Psoas muscle (tissue), 8 donors: ENCODE measurements around the gene CKAP2. TPM values are rescaled to one million over a fixed set of nuclear protein-coding genes. Genes with fewer than 3 reads are reported as not detected.
"Not testable (repeated sequence)": the region's sequence is repeated elsewhere in the genome, so short reads cannot be mapped to it uniquely, and the experiment has no call there.

Experiments
- ATAC-seq, 4 donors: fragments of 200-7000 bp; cut with Tn5 transposase; one replicate each; pipeline ENCODE4 v1.9.1; 2020; ENCODE audit warnings: moderate library complexity in 3 of 4, mild to moderate bottlenecking in 2 of 4
- DNase-seq, 2 donors: peaks; one replicate each; pipeline ENCODE4 v3.0.0-alpha.2; 2020
- H3K27ac ChIP-seq: fragments of 200-600 bp; one replicate; pipeline ENCODE4 v1.8.0; 2022
- H3K27me3 ChIP-seq, 3 donors: fragments of 200-600 bp in 1 of 3; one replicate each; pipeline versions ENCODE4 v1.6.1 to v1.8.0; 2013 to 2022; ENCODE audit warnings: low read length in 2 of 3, mild to moderate bottlenecking in 2 of 3, moderate library complexity in 1 of 3; ENCODE audit not compliant: insufficient read depth in 3 of 3
- H3K36me3 ChIP-seq, 2 donors: fragments of 200-600 bp in 1 of 2; one replicate each; pipeline versions ENCODE4 v1.6.1 to v1.8.0; 2013 to 2022; ENCODE audit warnings: low read depth in 1 of 2, mild to moderate bottlenecking in 1 of 2, moderate library complexity in 1 of 2; ENCODE audit not compliant: insufficient read depth in 1 of 2
- H3K4me1 ChIP-seq: fragments of 200-600 bp; one replicate; pipeline ENCODE4 v1.8.0; 2022
- H3K4me3 ChIP-seq: fragments of 200-600 bp; one replicate; pipeline ENCODE4 v1.8.0; 2022; ENCODE audit warnings: mild to moderate bottlenecking
- H3K9me3 ChIP-seq: fragments of 200-600 bp; one replicate; pipeline ENCODE4 v1.8.0; 2022
- WGBS, 3 donors: extraction: QIAGEN DNeasy Blood & Tissue Kit; methylation state at CpG; one replicate each; pipeline versions ENCODE4 v1.1.6 to v1.1.7; 2013; 5-methylcytosine and 5-hydroxymethylcytosine counted together
- intact Hi-C, 2 donors: fragments of 100-400 bp; cut with DNase I; formaldehyde crosslinking; loops; one replicate each; pipeline versions ENCODE4 v1.11.0 to v1.14.2; 2022
- polyA plus RNA-seq, 3 donors: library from polyadenylated mRNA; stranded (reverse); fragments of 200-250 nt; gene quantifications; one replicate each; pipeline ENCODE4 v1.2.3, GENCODE V29; 2013
- total RNA-seq, 4 donors: library from RNA; stranded (reverse); fragmentation: NEBNext Ultra II Directional in 2 of 4; extraction: Animal tissue kit (Norgen Biotek cat#: 25700) in 2 of 4; gene quantifications; one replicate each; pipeline versions ENCODE4 v1.2.1 to v1.2.4, GENCODE V29; 2021 to 2023
- TF ChIP-seq, protein P1 (sequence below): fragments of 200-600 bp; IDR thresholded peaks from one replicate; pipeline ENCODE4 v1.8.0; 2022; ENCODE audit warnings: antibody characterized with exemption
- donor health status: healthy with polysubstance abuse.
- donor health status: DM: no; HTN: no; CAD: no; lungs with moderate emphysema.
- donor health status: Bipolar disorder and iron deficiency.
- donor health status: healthy.
- donor health status: DM: yes; HTN: yes; CAD: no.
- donor health status: DM: no; HTN: no; CAD: no.
- donor health status: DM: no; HTN: no; CAD: no.
- donor health status: DM: yes; HTN: yes; CAD: no.

The CKAP2 gene
- total and polyA plus RNA-seq, 7 donors = 1.1 to 8.0 (median 3.2) TPM

DNA sequence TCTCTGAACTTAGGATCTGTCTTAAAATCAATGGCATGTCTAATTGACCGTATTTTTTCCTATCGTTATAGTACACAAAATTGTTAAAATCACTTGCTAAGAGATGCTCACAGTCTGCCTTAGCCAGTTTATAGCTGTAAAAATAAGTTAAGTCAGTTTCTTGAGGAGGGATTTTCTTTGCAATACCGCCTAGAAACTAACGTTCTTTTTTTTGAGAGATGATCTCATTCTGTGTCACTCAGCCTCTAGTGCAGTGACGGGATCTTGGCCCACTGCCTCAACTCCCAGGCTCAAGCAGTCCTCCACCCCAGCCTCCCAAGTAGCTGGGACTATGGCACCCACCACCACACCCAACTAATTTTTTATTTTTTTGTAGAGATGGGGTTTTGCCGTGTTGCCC, 4.4 kb downstream of the CKAP2 start:
- no peaks in the 10 kb centered on the region for H3K27me3 ChIP-seq
- peaks cover 3% of the 10 kb centered on the region for H3K4me1 ChIP-seq
- no peaks in the 10 kb centered on the region for H3K9me3 ChIP-seq
- intact Hi-C loops = loop anchor here (10.0 kb wide), 3 partner anchors 195 to 455 kb away; partner anchors contain the start of gene SUGT1 (in 1 of the 2)
- ATAC-seq (no peak), DNase-seq (no peak)
- H3K27ac ChIP-seq = no peak overlapping the region
- H3K36me3 ChIP-seq = peaks cover 3 to 43% of the 10 kb centered on the region in 2 donors
- no peak overlapping the region for H3K4me3 ChIP-seq
- 72 to 81% (median 80%) methylated on average over 6 of the region's 6 CpGs for WGBS, 3 donors
- TF ChIP-seq, protein P1, sequence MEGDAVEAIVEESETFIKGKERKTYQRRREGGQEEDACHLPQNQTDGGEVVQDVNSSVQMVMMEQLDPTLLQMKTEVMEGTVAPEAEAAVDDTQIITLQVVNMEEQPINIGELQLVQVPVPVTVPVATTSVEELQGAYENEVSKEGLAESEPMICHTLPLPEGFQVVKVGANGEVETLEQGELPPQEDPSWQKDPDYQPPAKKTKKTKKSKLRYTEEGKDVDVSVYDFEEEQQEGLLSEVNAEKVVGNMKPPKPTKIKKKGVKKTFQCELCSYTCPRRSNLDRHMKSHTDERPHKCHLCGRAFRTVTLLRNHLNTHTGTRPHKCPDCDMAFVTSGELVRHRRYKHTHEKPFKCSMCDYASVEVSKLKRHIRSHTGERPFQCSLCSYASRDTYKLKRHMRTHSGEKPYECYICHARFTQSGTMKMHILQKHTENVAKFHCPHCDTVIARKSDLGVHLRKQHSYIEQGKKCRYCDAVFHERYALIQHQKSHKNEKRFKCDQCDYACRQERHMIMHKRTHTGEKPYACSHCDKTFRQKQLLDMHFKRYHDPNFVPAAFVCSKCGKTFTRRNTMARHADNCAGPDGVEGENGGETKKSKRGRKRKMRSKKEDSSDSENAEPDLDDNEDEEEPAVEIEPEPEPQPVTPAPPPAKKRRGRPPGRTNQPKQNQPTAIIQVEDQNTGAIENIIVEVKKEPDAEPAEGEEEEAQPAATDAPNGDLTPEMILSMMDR = no peak

GRCh38 chr13:52461265-52461664, 6.0 kb downstream of the CKAP2 start:
- intact Hi-C loops = no loop called here
- peaks cover under 1% of the 10 kb centered on the region for H3K4me1 ChIP-seq
- 78 to 92% (median 79%) methylated on average over 3 of the region's 3 CpGs for WGBS, 3 donors
- H3K36me3 ChIP-seq = peaks cover 3 to 59% of the 10 kb centered on the region in 2 donors
- H3K27me3 ChIP-seq = no peaks in the 10 kb centered on the region
- DNase-seq (no peak), ATAC-seq (no peak)
- no peak overlapping the region for H3K27ac ChIP-seq
- TF ChIP-seq, protein P1 = no peak
- H3K4me3 ChIP-seq = no peak overlapping the region
- no peaks in the 10 kb centered on the region for H3K9me3 ChIP-seq

DNA sequence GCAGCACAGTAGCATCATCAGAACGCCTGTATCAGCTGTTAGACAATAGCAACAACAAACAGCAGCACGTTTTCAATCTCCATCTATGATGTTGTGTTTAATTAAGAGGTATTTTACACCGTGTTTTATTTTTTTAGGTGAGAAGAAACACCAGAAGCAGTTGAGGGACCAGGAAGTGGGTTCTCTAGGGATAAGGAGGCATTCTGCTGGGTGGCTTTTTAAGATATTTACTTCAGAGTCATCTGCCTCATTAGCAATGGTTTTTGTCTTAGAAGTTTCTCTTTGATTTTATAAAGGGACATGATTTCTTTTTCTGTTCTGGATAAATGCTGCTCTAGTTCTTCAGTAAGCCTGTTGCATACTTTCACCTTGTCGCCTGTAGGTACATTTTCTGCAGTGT, 8.2 kb downstream of the CKAP2 start:
- Histone ChIP-seq H3K4me3 (no peak overlapping the region), H3K9me3 (no peaks in the 10 kb centered on the region), H3K4me1 (no peaks in the 10 kb centered on the region), H3K27me3 (no peaks in the 10 kb centered on the region), H3K27ac (no peak overlapping the region), H3K36me3 (peaks cover 3 to 54% of the 10 kb centered on the region in 2 donors)
- intact Hi-C loops = no loop called here
- TF ChIP-seq, protein P1 = no peak
- WGBS, 3 donors = 83 to 91% (median 85%) methylated on average over 4 of the region's 4 CpGs
- DNase-seq (no peak), ATAC-seq (no peak)

GRCh38 chr13:52468487-52468886, 13.2 kb downstream of the CKAP2 start:
- H3K9me3 ChIP-seq, H3K4me3 ChIP-seq, H3K27ac ChIP-seq, DNase-seq, intact Hi-C loops, ATAC-seq, H3K4me1 ChIP-seq, H3K27me3 ChIP-seq: not testable (repeated sequence)
- 95 to 100% (median 96%) methylated on average over 2 of the region's 2 CpGs for WGBS, 3 donors
- peaks cover 0 to 32% of the 10 kb centered on the region in 2 donors for H3K36me3 ChIP-seq

DNA sequence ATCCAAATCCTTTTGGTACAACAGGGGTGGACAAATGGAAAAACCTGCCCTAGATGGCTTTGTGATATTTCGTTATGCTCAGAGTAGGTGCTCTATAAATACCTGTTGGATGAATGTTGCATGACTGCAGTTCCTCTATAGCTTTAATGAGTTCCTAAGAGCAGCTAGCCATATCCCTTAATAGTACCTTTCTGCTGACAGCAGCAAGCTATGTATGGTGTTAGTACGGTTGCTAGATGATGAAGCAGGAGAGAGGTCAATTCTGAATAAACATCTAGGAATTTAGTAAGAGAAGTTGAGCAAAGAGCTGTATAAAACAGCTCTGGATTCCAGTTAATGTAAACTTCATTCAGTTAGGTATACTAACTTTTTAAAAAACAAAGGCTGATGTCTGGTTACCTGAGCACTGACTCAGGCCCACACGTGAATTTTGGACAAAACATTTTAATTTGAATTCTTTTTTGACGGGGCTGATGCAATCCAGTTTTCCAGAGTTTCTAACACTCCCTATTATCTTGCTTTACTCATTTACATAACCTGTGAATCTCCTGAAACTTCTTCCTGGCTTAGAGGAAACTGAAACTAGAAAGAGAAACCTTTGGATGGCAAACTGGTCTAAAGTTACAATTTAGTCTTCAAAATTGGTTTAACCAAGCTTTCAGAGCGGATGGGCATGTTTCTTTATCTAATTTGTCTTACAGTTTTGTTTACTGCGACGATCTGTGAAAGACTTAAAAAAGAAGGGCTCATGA, 25.6 kb downstream of the CKAP2 start:
- WGBS, 3 donors = 85 to 90% (median 87%) methylated on average over 6 of the region's 7 CpGs
- intact Hi-C loops, H3K4me3 ChIP-seq, H3K4me1 ChIP-seq, H3K9me3 ChIP-seq, H3K27ac ChIP-seq, ATAC-seq, H3K27me3 ChIP-seq, H3K36me3 ChIP-seq, DNase-seq: not testable (repeated sequence)

DNA sequence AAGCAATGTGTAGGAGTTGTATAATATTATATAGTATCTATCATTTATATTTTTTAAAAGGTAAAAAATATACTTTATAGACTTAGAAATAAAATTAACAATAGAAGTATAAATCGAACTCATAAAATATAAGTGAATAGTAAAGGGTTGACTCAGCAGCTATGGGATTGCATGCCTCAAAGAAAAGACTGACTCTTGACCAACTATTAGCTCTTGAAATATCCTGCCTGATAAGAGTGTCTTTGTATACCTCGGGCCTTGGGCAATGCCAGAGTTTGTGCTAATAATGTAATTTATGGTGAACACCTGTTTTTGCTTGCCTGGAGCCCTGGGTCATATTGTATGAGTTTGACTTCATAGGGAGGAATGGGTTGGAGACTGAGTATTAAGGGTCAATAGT, 31.8 kb downstream of the CKAP2 start:
- ATAC-seq, intact Hi-C loops, H3K27me3 ChIP-seq: not testable (repeated sequence)

DNA sequence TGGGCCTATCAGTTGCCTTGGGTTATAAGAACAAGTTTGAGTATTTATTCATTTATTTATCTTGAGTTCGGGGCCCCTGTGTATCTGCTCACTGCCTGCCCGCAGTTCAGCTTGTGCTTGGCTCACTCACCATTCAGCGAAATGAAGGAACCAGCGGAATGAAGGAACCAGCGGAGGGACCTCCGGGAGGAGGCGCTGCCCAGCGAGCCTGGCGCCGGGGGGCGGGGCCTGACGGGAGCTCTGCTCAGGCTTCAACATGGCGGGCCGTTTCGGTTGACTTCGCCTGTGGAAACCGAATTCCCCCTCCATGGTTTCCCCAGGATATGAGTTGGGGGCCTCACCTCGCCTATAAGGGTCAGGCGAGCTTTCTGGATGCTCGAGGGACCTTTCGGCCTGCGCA, 33.5 kb downstream of the CKAP2 start:
- not testable (repeated sequence) for H3K27ac ChIP-seq, H3K27me3 ChIP-seq

More for the DNA sequence above, 31.8 kb downstream of the CKAP2 start:
- not testable (repeated sequence) for H3K4me1 ChIP-seq, H3K9me3 ChIP-seq, H3K27ac ChIP-seq, DNase-seq, H3K4me3 ChIP-seq, H3K36me3 ChIP-seq
- WGBS, 3 donors = 32 to 74% (median 40%) methylated on average over 1 to 2 of the region's 2 CpGs

GRCh38 chr13:52491015-52491414, 35.7 kb downstream of the CKAP2 start:
- intact Hi-C loops, ATAC-seq, H3K36me3 ChIP-seq, H3K27me3 ChIP-seq, DNase-seq, H3K4me1 ChIP-seq, H3K9me3 ChIP-seq, H3K27ac ChIP-seq, H3K4me3 ChIP-seq: not testable (repeated sequence)
- 86 to 94% (median 91%) methylated on average over 2 of the region's 5 CpGs for WGBS, 3 donors

More for the DNA sequence above, 33.5 kb downstream of the CKAP2 start:
- ATAC-seq, H3K36me3 ChIP-seq, DNase-seq, H3K9me3 ChIP-seq, H3K4me1 ChIP-seq, H3K4me3 ChIP-seq, intact Hi-C loops: not testable (repeated sequence)
- no CpG with 5 or more reads among the region's 22 CpGs for WGBS, 3 donors

- H3K4me1 ChIP-seq, H3K36me3 ChIP-seq, DNase-seq, H3K27me3 ChIP-seq, intact Hi-C loops, H3K27ac ChIP-seq, H3K9me3 ChIP-seq, H3K4me3 ChIP-seq, ATAC-seq: not testable (repeated sequence)
- 64 to 93% (median 67%) methylated on average over 4 to 5 of the region's 5 CpGs for WGBS, 3 donors
Observed at GRCh38 chr13:52494241-52494640, 39.0 kb downstream of the CKAP2 start.
